Measurements from ENCODE around the gene KCNA5.

KCNA5 gene

DNA sequence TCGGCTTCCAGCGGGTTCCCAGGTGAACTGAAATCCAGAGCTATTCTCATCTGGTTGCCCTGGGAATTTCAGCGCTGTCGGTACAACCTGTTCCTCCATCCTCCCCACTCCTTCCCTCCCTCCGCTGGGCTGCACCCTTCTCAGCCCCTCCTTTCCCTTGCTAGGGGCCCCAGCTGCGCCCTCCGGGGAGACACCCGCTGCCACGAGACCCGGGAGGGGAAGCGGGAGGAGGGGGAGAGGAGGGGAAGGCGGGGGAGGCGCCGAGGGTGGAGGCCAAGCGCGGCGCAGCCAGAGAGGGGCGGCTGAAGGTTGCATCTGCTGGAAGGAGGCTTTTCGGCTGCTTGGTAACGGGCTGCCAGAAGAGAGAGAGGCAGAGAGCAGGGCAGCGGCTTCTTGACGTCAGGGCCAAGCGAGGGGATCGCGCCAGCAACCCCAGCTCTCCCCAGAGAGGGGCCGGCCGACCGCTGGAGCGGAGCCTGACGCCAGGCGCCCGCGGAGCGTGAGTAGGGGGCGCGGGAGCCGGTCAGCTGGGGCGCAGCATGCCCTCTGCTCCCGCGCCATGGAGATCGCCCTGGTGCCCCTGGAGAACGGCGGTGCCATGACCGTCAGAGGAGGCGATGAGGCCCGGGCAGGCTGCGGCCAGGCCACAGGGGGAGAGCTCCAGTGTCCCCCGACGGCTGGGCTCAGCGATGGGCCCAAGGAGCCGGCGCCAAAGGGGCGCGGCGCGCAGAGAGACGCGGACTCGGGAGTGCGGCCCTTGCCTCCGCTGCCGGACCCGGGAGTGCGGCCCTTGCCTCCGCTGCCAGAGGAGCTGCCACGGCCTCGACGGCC, at the start of gene KCNA5:
Gene KCNA5 (plus strand): TSS at position 291 of the 831 bp plus-strand sequence. CDS start 269 bp downstream, at position 560.
- DNase-seq: no peak

DNA sequence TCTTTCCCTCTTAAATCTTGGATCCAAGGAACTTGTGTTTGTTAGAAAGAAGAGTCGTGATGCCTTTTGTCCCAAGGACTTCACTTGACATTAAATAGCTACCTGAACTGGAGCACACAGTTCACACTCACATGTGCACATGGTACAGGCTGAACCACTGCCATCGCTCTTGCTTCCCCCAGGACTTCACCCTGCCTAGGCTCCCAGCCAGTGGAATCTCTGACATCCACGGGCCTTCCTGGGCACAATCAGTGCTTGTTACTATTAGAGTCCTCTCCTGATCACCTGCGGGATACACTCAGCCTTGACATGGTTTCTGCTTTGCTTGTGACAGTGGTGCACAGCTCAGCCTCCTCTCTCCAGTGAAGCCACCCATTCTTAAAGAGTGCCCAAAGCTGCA, 49.1 kb upstream of the KCNA5 start:
- no peak for DNase-seq

DNA sequence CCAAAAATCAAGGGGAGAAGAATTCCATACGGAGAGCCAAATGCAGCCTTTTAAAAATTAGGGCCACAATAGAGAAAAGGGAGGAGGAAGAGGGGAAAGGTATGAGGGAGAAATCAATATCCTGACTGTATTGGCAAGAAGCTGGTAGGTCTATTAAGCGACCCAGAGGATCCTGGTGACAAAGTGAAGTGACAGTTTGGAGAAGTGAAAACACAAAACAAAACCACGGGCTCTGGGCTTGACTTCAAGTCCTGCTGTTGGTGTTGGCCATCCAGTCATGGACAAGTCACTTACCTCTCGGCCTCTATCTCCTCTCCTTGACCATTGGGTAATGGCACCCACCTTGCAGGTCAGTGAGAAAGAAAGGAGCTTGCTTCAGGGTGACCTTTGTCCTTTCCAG, 47.0 kb upstream of the KCNA5 start:
- DNase-seq: no peak

DNA sequence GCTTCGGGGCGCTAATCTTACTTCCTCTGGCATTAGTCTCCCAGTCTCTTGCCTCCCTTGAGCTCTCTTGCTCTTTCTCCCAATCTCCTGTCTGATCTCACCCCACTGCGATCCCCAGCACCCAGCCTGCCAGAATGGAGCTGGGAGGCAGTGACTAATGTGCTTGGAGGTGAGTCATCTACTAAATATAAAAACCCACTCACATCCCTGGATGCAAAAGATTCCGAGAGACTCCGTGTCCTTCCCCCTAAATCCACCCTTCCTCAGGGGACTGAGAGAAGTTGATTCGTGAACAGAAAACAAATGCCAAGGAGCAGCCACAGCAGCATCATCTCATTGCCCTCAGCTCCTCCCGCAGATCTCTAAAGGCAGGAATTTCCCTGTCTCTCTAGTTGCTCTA, 45.7 kb upstream of the KCNA5 start:
- no peak for DNase-seq

DNA sequence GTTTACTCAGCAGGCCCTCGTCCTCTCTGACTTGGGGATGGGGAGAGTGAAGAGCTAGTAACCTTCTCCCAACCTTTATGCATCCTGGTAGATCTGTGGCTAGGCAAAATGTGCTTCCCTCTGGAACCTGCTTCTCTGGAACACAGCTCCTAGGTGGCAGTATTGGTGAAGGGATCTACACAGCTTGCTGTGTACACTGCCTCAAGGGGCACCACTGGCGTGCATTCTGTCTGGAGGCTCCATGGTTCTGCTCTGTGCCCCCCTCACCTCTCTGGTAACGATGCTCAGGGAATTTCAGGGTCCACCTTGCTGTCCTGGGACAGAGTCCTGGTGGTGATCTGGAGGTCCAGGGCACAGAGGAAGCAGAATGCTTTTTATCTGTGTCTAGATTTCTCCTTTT, 43.5 kb upstream of the KCNA5 start:
- no peak for DNase-seq

DNA sequence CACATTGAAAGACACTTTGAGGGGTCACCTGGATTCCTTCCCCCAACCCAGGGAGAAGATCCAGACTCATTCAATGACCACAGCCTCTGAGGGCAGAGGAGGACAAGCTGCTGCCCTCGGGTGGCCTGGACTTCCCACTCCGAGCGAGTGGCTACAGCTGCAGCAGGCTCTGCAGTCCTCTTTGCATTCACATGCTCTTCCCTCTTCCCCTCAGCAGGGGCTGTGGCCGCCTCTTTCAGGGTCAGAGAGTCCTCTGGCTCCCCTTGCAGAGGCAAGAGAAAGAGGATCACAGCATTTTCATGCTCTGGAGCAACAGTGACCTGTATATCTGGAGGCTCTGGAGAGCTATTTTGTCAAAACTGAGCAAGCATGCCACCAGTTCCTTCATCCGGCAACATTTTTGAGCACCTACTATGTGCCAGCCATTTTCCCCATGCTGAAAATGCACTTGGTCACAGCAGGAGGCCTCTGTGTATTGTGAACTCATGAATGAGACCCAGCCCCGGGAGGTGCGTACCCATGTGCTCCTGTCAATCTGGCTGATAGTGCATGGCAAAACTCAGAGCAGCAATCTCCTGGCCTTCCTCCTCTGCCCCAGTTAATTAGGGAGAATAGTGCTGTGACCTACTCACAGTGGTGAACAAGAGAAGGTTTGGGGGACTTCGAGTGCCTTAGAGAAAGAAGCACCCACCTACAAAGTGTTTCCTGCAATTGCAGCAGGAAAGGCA, 42.9 kb upstream of the KCNA5 start:
- DNase-seq: no peak

DNA sequence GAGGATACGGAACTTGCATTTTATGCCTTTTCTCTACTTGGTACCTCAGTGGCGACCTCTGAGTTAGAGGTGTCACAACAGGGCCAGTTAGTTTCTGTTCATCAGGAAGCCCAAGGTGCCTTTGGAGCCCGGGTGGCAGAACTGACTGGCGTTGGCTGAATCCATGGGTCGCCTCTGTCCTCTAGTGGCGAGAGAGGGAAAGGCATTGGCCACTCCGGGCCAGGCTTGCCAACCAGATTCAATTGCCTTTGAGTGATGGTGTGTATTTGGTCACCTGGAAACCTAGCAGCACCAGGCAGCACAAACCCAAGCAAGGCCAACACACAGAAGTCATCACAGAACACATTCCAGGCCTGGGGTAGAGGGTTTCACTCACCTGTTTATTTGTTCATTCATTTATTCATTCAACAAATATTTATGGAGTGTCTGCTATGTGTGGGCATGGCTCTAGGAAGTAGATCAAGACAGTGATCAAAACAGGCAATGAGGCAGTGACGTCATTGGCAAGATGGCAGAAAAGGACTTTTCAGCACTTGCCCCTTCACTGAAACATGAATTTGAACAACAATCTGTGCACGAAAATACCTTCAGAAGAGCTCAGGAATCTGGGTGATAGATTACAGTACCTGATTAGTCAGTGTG, 40.5 kb upstream of the KCNA5 start:
- peak in 1 of 2 donors; percentile 8 for DNase-seq

DNA sequence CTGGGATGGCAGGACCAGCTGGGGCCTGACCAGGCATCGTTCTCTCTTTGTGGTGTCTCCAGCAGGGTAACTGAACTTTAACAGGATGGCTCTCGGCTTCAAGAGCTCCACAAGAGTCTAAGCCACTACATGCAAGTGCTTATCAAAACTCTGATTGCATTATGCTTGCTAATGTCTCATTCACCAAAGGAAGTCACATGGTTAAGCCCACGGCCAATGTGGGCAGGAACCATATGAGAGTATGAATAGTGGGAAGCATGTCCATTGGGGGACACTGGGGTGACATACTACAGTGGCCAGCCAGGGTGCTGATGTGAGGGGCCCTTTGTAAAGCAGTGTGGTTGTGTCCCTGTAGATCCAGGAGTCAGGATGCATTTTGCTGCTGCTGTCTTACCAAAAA, 35.0 kb upstream of the KCNA5 start:
- DNase-seq: no peak

DNA sequence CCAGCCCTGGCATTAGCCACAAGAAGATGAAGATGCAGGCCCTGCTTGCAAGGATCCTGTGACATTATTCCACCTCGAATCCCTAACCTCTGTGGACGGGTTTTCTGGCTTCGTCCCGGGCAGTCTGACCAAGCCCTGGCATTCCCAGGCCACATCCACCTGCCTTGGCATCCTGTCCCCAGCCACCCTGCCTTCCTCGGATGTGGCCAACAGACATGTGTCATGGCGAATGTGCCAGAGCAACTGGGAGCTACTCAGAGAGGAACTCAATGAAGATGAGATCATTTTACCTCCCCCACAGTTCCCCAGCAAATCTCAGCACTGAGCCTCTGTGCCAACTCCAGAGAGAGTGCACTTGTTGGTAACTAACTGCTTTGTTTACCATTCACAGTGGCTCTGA, 33.5 kb upstream of the KCNA5 start:
- DNase-seq: no peak

DNA sequence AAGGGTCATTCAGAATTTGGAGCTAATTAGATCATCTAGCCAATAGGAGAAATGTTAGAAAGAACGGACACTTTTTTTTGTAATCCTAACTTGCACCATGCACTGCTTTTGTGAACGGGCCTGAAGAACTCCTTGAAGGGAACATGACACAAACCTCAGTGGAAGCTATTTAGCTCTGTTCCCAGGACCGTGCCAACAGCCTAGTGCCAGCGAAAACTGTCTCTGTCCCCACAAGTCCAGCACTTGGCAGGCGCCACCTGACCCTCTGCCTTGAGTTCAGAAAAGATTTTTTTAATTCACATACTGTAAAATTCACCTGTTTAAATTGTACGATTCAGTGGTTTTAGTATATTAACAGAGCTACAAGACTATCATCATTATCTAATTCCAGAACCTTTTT, 31.3 kb upstream of the KCNA5 start:
- no peak for DNase-seq

DNA sequence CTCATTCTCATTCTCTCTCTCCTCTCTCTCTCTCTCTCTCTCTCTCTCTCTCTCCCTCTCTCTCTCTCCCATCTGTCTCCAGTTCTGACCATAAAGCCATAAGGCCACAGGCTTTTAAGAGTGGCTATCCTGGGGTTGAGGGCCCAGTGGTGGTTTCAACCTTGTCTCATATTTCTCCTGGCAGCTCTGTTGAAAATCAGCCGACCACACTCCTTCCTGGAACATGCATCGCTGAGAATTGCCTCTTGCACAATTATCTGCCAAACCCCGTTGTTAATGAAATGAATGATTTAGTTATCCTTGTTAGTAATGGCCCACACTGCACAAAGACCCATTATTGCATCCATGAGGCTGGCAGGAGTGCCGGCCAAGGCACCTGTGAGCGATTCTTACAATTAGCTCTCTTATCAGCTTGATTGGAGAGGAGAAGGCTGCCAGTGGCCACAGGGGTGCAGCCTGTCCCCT, 30.4 kb upstream of the KCNA5 start:
- no peak for DNase-seq

DNA sequence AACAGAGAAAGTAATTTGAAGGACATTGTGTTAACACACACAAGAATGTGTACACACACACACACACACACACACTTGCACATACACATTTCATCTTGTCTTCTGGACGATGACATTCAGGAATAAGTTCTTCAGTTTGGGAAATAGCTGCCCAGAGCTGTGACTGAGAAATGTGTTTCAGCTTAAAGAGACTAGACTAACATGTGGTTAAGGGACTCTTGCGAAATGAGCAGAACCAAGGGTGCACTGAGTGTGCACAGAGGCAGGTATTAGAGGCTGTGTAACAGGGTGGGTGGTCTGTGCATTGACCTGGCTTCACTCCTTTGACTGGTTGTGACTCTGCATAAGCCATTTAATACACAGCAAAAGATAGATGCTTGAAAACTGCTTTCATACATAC, 29.4 kb upstream of the KCNA5 start:
- DNase-seq: no peak

DNA sequence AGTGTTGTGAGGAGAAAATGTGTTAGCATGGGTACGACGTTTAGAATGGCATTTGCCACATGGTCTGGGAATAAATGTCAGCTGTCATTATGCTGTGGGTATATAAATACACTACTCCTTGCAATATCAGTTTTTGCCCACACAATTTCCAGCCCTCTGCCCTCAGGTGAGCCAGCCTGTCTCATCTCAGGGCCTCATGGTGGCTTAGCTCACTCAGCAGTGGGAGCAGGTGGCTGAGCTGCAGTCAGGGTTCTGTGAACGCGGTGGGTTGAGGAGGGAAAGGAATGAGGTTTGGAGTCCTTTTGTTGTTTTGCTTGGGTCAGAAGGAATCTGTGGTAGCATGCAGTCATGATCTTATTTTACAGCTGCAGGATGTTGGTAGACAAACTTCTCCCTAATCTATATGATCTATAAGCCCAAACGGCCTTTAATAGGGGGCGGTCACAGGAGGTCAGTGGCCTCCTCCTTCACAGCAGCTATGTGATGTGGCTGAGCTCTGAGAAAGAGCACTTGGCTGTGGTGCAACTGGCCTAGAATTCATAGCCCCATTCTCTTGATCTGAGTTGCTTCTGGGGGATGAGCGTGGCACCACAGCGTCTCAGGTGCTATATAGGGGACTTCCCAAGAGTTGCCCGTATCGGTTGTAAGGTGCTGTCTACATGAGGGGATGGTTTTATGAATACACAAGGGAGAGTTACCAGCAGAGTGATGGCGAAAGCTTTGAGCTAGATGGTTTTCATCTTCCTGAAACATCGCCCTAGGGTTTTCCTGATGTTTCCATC, 27.8 kb upstream of the KCNA5 start:
- no peak for DNase-seq

DNA sequence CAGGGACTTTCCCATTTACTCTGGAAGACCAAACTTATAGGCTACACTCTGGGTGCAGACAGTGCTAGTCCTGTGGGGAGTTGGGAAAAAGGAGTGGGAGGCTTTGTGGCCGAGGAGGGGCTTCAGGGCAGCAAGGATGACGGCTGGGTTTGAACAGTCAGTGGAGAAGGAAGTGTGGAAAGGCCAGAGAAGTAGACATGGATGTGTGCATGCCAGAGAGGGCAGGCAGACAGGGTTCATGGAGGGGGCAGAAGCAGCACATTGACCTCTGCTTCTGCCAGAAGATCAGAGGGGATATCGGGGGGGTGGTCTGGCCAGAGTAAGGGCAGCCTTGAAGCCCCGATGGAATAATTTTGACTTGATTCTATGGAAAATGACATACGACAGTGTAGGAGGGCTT, 27.2 kb upstream of the KCNA5 start:
- no peak for DNase-seq

DNA sequence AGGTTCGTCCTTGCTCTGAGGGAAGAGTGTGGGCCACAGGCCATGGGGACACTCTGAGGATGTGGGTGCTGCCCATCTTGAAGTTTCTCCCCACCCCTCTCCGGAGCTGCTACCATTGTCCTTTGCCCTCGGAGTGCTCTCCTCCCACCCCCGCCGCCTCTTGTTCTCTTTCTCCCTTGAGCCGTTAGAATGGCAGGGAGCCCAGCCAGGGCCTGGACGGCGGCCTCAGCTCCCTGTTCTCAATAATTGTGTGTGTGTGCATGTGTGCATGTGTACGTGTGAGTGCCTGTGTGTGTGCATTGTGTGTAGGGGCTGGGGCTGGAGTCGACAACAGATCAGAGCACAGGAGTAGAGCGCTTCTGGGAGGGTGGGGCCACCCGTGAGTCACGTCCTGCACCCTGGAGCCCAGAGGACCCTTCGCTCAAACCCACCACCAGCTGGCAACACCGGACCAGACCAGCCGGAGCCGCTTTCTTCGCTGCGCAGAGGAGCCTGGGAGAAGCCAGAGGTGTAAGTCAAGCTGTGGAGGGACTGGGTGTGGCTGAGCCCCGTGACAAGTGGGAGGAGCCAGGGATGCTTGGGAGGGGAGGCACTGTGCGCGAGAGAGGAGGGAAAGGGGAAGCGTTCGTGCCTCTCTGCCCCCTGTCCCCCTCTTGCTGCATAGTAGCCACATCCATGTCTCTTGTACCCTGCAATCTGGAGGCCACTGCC, 25.9 kb upstream of the KCNA5 start:
- DNase-seq: no peak

DNA sequence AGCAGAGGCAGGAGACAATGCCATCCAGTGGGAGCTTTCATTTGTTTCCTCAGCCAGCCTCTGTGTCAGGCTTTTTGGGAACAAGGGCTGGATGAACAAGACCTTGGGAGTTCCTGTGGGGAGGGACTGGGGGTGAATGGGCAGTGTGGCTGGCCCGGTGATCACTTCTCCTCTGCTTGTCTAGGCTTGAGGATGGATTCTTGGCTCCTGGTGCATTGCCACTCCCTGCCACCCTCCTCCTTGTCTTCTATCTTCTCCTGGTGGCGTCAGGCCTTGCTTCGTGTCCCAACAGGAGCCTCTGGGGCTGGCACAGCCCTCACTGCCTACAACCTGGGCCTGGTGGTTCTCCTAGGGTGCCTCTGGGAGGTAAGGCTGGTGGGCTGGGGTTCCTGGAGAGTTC, 25.0 kb upstream of the KCNA5 start:
- DNase-seq: no peak

DNA sequence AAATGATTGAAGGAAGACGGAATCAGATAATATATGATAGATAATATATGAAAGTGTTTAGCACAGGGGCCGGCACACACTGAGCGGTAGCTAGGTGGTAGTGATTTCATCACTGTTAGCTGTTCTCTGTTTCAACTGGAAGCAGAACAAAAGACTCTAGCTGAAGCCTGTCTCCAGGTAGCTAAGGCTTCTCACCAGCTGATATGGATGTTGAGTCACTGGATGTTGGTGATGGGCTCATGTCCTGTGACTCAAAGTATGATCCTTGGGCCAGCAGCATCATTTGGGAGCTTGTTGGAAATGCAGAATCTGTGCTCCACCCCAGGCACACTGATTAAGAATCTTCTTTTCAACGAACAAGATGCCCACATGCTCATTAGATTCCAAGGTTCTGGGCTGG, 21.7 kb upstream of the KCNA5 start:
- no peak for DNase-seq

DNA sequence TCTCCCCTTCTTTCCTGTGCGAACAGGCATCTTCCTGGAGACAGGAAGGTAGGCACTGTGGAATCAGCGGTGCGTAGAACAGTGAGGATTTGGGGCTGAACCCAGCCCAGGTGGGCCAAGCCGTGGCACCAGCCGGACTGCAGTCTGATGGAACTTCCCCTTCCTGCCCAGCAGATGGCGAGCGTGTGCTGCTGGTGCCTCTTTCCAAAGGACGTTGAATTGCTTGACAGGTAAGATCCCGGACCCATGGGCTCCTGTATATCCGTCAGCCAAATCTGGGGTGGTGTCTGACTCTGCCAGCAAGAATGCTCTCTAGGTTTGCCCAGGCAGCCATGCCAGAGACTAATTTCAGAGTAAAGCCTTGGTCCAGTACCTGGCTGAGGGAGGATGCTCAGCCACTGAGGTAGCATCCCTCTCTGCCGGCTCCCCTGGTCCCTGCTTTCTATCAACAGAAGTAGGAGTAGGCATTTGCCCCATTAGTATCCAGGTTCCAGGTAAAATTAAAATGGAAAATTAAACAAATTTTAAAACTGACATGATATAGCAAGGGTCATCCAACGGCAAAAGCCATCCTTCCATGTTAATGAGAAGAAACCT, 21.1 kb upstream of the KCNA5 start:
- peak in 1 of 2 donors; percentile 15 for DNase-seq

DNA sequence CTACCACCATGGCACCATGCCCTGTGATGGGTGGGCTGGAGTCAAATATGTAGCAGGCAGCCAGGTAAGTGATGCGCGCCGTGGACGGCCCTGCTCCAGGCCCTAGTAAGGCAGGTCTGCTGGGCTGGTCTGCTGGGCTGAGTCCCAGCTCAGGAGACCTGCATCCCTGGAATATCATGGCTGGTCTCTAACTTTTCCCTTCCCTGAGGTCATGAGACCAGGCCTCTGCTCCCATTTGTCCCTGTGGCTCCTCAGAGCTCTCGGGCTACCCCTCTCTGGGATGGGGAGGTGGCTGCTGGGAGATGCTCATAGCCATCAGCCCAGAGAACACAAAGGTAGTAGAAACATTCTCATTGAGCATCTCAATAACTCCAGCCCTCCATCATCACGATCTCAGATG, 19.8 kb upstream of the KCNA5 start:
- DNase-seq: no peak

DNA sequence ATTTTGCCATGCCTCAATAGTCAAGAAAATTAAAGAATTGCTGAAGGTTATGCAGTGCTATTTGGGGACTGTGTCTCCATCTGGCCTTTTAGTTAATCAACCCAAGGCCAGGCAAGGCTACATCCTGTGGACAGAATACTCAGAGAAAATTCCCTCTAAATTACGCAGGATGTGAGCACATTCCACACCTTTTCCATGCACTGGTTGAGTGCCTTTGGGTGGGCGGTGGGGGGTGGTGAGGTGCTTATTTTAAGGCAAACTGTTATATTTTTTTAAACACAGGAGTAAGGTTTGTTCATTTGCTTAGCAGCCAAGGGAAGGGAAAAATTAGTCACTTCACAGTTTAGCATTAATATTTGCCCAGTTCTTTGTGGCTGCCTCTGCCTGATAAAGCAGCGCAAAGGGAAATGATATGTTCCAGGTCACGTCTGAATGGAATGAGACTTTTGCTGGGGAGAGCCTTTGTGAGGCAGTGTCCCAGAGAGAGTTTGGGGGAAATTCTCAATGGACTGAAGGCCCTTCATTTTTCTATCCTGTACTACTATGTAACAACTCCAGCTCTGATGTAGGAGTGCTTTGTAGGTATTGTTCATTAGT, 17.2 kb upstream of the KCNA5 start:
- DNase-seq: no peak

DNA sequence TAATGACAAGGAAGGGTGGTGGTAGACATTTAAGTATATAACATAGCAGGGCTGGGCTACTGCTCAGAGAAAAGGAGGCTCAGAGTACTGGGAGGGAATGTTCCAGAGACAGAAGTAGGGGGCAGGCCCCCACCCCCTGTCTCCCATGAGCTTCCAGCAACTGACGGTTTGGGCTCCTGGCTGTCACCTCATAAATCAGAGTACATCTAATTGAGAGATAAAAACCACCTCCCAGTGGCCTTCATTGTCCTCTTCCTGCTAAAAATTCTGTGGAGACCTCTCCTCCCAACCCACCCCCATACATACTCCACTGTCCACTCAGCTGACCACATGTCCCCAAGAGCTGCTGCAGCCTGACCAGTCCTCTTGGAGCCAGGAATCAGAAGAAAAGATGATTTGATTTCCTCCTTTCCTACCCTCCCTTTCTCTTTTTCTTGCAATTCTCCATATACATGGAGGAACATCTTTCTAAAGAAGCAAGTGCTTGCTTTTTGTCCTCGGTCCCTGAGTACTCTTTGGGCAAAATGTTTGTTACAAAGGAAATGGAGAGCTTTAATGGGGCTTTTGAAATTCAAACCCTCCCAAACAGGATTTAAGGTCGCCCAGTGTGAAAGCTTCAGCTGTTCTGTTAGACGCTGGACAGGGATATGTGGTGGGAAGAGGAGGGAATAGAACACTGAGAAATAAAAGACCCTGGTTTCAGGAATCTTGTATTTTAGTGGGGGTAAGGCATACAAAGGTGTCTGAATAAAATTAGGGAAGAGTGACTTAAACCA, 16.4 kb upstream of the KCNA5 start:
- no peak for DNase-seq
